Liver (tissue), 9 donors: Measurements from ENCODE around the gene KRTAP21-1. TPM values are rescaled to one million over a fixed set of nuclear protein-coding genes. Genes with fewer than 3 reads are reported as not detected.

Experiments
- DNase-seq: peaks from one replicate; pipeline ENCODE4 v3.0.0-alpha.2; 2017; ENCODE audit warnings: low spot score
- H3K27ac ChIP-seq, 2 donors: one replicate each; pipeline ENCODE4 v1.7.0; 2013; ENCODE audit warnings: inconsistent platforms in 2 of 2, low read length in 2 of 2, control low read depth in 1 of 2, low read depth in 1 of 2, mild to moderate bottlenecking in 1 of 2
- H3K27me3 ChIP-seq, 4 donors: one replicate each; pipeline versions ENCODE4 v1.6.1 to v1.7.0; 2013; ENCODE audit warnings: low read length in 3 of 4, inconsistent platforms in 1 of 4, mild to moderate bottlenecking in 1 of 4, moderate library complexity in 1 of 4; ENCODE audit not compliant: control insufficient read depth in 4 of 4, insufficient read depth in 4 of 4
- H3K36me3 ChIP-seq, 4 donors: one replicate each; pipeline versions ENCODE4 v1.6.1 to v1.7.0; 2013; ENCODE audit warnings: low read length in 3 of 4, mild to moderate bottlenecking in 3 of 4, low read depth in 1 of 4, moderate library complexity in 1 of 4; ENCODE audit not compliant: control insufficient read depth in 4 of 4, insufficient read depth in 3 of 4
- H3K4me1 ChIP-seq, 4 donors: one replicate each; pipeline versions ENCODE4 v1.6.1 to v1.7.0; 2013; ENCODE audit warnings: low read length in 3 of 4, mild to moderate bottlenecking in 3 of 4, moderate library complexity in 1 of 4; ENCODE audit not compliant: control insufficient read depth in 4 of 4, insufficient read depth in 4 of 4
- H3K4me3 ChIP-seq, 3 donors: one replicate each; pipeline versions ENCODE4 v1.6.1 to v1.7.0; 2013; ENCODE audit warnings: low read length in 3 of 3, control low read depth in 1 of 3, low read depth in 1 of 3, mild to moderate bottlenecking in 1 of 3
- H3K9ac ChIP-seq, 2 donors: one replicate each; pipeline ENCODE4 v1.7.0; 2013; ENCODE audit warnings: low read length in 2 of 2, mild to moderate bottlenecking in 2 of 2, moderate library complexity in 2 of 2, control low read depth in 1 of 2, low read depth in 1 of 2
- H3K9me3 ChIP-seq, 4 donors: one replicate each; pipeline versions ENCODE4 v1.6.1 to v1.7.0; 2013; ENCODE audit warnings: low read length in 3 of 4; ENCODE audit not compliant: control insufficient read depth in 4 of 4
- ATF3 ChIP-seq: IDR thresholded peaks from 2 replicates; pipeline ENCODE4 v1.6.1; 2016; ENCODE audit warnings: antibody characterized with exemption
- CTCF ChIP-seq: fragments of 150-350 bp; IDR thresholded peaks from 2 replicates; pipeline ENCODE4 v1.5.1; 2017; ENCODE audit warnings: improper control_type of control experiment, low read depth, low read length; ENCODE audit not compliant: missing input control
- EGR1 ChIP-seq, 2 donors: IDR thresholded peaks; 2 replicates each; pipeline ENCODE4 v1.6.1; 2016 to 2018; ENCODE audit warnings: antibody characterized with exemption in 2 of 2, low read depth in 2 of 2
- FOXA1 ChIP-seq: IDR thresholded peaks from 2 replicates; pipeline ENCODE4 v1.6.1; 2016; ENCODE audit warnings: antibody characterized with exemption
- FOXA2 ChIP-seq: IDR thresholded peaks from 2 replicates; pipeline ENCODE4 v1.6.1; 2016; ENCODE audit warnings: antibody characterized with exemption
- GABPA ChIP-seq, 2 donors: IDR thresholded peaks in 1 of 2; conservative IDR thresholded peaks in 1 of 2; 2 replicates each; pipeline ENCODE4 v1.6.1; 2016; ENCODE audit warnings: antibody characterized with exemption in 2 of 2, mild to moderate bottlenecking in 1 of 2, moderate library complexity in 1 of 2
- HNF4A ChIP-seq, 2 donors: conservative IDR thresholded peaks; 2 replicates each; pipeline ENCODE4 v1.6.1; 2016; ENCODE audit warnings: antibody characterized with exemption in 2 of 2, mild to moderate bottlenecking in 2 of 2
- HNF4G ChIP-seq: IDR thresholded peaks from 2 replicates; pipeline ENCODE4 v1.6.1; 2016; ENCODE audit warnings: antibody characterized with exemption
- JUND ChIP-seq, 2 donors: IDR thresholded peaks; 2 replicates each; pipeline ENCODE4 v1.6.1; 2016; ENCODE audit warnings: antibody characterized with exemption in 2 of 2
- MAX ChIP-seq: IDR thresholded peaks from 2 replicates; pipeline ENCODE4 v1.6.1; 2016; ENCODE audit warnings: antibody characterized with exemption
- NR2F2 ChIP-seq: IDR thresholded peaks from 2 replicates; pipeline ENCODE4 v1.6.1; 2016; ENCODE audit warnings: antibody characterized with exemption
- RAD21 ChIP-seq, 2 donors: IDR thresholded peaks; 2 replicates each; pipeline ENCODE4 v1.6.1; 2016; ENCODE audit warnings: antibody characterized with exemption in 2 of 2, mild to moderate bottlenecking in 2 of 2
- REST ChIP-seq: IDR thresholded peaks from 2 replicates; pipeline ENCODE4 v1.6.1; 2016; ENCODE audit warnings: antibody characterized with exemption, mild to moderate bottlenecking
- RXRA ChIP-seq, 2 donors: IDR thresholded peaks; 2 replicates each; pipeline ENCODE4 v1.6.1; 2017 to 2018; ENCODE audit warnings: antibody characterized with exemption in 2 of 2, mild to moderate bottlenecking in 1 of 2
- SP1 ChIP-seq: IDR thresholded peaks from 2 replicates; pipeline ENCODE4 v1.6.1; 2018; ENCODE audit warnings: antibody characterized with exemption, mild to moderate bottlenecking
- TAF1 ChIP-seq: conservative IDR thresholded peaks from 2 replicates; pipeline ENCODE4 v1.6.1; 2016; ENCODE audit warnings: antibody characterized with exemption, mild to moderate bottlenecking
- YY1 ChIP-seq: IDR thresholded peaks from 2 replicates; pipeline ENCODE4 v1.6.1; 2016; ENCODE audit warnings: antibody characterized with exemption, mild to moderate bottlenecking
- ZBTB33 ChIP-seq: IDR thresholded peaks from 2 replicates; pipeline ENCODE4 v1.6.1; 2016; ENCODE audit warnings: antibody characterized with exemption
- WGBS: extraction: QIAGEN DNeasy Blood & Tissue Kit; methylation state at CpG from one replicate; pipeline ENCODE4 v1.1.7; 2013; 5-methylcytosine and 5-hydroxymethylcytosine counted together
- polyA plus RNA-seq, 2 donors: library from polyadenylated mRNA; stranded (reverse) in 1 of 2; unstranded in 1 of 2; fragments of 200-250 nt in 1 of 2; fragments of >200 nt in 1 of 2; fragmentation: Nextera tagmentation in 1 of 2; extraction: Ambion mirVana in 1 of 2; gene quantifications; one replicate each; pipeline versions ENCODE4 v1.2.1 to v1.2.3, GENCODE V29; 2013 to 2015
- total RNA-seq, 2 donors: library from RNA; depleted of rRNA; stranded (reverse); fragments of >200 nt; gene quantifications; one replicate each; pipeline ENCODE4 v1.2.3, GENCODE V29; 2014
- donor health status: healthy.
- donor health status: healthy.
- donor health status: healthy.
- donor health status: healthy.
- donor health status: healthy.

Gene KRTAP21-1
- total and polyA plus RNA-seq, 4 donors, result not detected

- no peak for DNase-seq
- WGBS, result 82% methylated on average over 2 of the region's 2 CpGs
- H3K27me3 ChIP-seq, result no peaks in the 10 kb centered on the region
- H3K9me3 ChIP-seq, result peaks cover 0 to 7% (median 3%) of the 10 kb centered on the region in 4 donors
- no peaks in the 10 kb centered on the region for H3K4me1 ChIP-seq
- H3K4me3 ChIP-seq, result no peak overlapping the region
- no peak for TF ChIP-seq SP1
- no peak for TF ChIP-seq FOXA1
- TF ChIP-seq HNF4A (conservative IDR thresholded peaks at IDR 0.05), result no peak
- H3K9ac ChIP-seq, result no peak overlapping the region
- no peaks in the 10 kb centered on the region for H3K36me3 ChIP-seq
- no peak overlapping the region for H3K27ac ChIP-seq
Observed at GRCh38 chr21:30740462-30740861, 14.8 kb downstream of the KRTAP21-1 start.

DNA sequence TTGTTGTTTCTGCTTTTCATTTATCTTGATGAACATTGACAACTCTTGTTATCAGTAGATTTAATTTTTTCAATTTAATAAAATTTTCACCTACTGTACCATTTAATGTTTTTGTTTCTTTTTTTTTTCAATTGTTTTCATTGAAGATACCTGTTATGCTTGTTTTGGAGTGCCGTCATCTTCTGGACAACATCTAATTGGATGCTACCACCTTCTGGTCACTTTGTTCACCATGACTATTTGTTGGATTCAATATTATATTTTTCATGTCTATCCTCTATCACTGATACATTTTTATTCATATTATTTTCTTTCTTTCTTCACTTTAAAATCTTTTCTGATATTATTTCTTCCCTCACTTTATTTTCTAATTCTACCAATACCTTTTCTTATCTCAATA, 22.2 kb downstream of the KRTAP21-1 start:
- Histone ChIP-seq H3K27ac (no peak overlapping the region), H3K36me3 (no peaks in the 10 kb centered on the region), H3K9ac (no peak overlapping the region), H3K9me3 (no peaks in the 10 kb centered on the region), H3K4me3 (no peak overlapping the region), H3K27me3 (no peaks in the 10 kb centered on the region), H3K4me1 (no peaks in the 10 kb centered on the region)
- DNase-seq, result no peak
- 68% methylated on average over 1 of the region's 1 CpG for WGBS
- no peak for TF ChIP-seq GABPA (IDR thresholded peaks at IDR 0.05 in 1 of 2, conservative IDR thresholded peaks at IDR 0.05 in 1 of 2)
- TF ChIP-seq ZBTB33, result no peak
- TF ChIP-seq RAD21 (IDR thresholded peaks at IDR 0.05), result no peak
- no peak for TF ChIP-seq CTCF
- TF ChIP-seq SP1, result no peak
- no peak for TF ChIP-seq YY1
- TF ChIP-seq FOXA1, result no peak
- TF ChIP-seq HNF4G, result no peak
- no peak for TF ChIP-seq EGR1 (IDR thresholded peaks at IDR 0.05; ENCODE audit: low read depth in 2 of 2)
- no peak for TF ChIP-seq MAX
- TF ChIP-seq RXRA (IDR thresholded peaks at IDR 0.05), result no peak
- no peak for TF ChIP-seq TAF1
- no peak for TF ChIP-seq JUND (IDR thresholded peaks at IDR 0.05)
- no peak for TF ChIP-seq NR2F2
- TF ChIP-seq ATF3, result no peak
- no peak for TF ChIP-seq REST
- TF ChIP-seq HNF4A (conservative IDR thresholded peaks at IDR 0.05), result no peak
- TF ChIP-seq FOXA2, result no peak
